Retinal pigment epithelial cell (primary cell): Measurements from ENCODE around the gene VSX2.

Source experiments
- DNase-seq: peaks from one replicate; pipeline ENCODE4 v3.0.0-alpha.2; 2010; ENCODE audit warnings: low read depth
- H3K4me3 ChIP-seq: 2 replicates; pipeline ENCODE4 v1.5.1; 2011; ENCODE audit warnings: mild to moderate bottlenecking, low read length, control low read depth, moderate library complexity
- CTCF ChIP-seq: conservative IDR thresholded peaks from 2 replicates; pipeline ENCODE4 v1.5.1; 2011; ENCODE audit warnings: low read depth, low read length, control low read depth, inconsistent platforms

VSX2 gene

GRCh38 chr14:74203639-74204038 lies 35.6 kb upstream of the VSX2 start:
- DNase-seq: no peak
- TF ChIP-seq CTCF: no peak
- no peak overlapping the region for H3K4me3 ChIP-seq

- no peak for TF ChIP-seq CTCF
- H3K4me3 ChIP-seq: no peak overlapping the region
- DNase-seq: no peak
Measured at GRCh38 chr14:74204491-74204890, 34.8 kb upstream of the VSX2 start.

- DNase-seq: no peak
- no peak for TF ChIP-seq CTCF
- no peak overlapping the region for H3K4me3 ChIP-seq
Measured at GRCh38 chr14:74205882-74206281, 33.4 kb upstream of the VSX2 start.

- peak; percentile 10 for TF ChIP-seq CTCF
- no peak for DNase-seq
- no peak overlapping the region for H3K4me3 ChIP-seq
Measured at GRCh38 chr14:74207943-74208342, 31.3 kb upstream of the VSX2 start.

GRCh38 chr14:74208642-74209041 lies 30.6 kb upstream of the VSX2 start:
- no peak for TF ChIP-seq CTCF
- H3K4me3 ChIP-seq: no peak overlapping the region
- no peak for DNase-seq

GRCh38 chr14:74211945-74212580 lies 27.2 kb upstream of the VSX2 start:
- no peak for DNase-seq
- H3K4me3 ChIP-seq: no peak overlapping the region
- no peak for TF ChIP-seq CTCF
